HepG2 (cell line): ENCODE results near the gene GRB10.

ENCODE experiments used
- CEBPB ChIP-seq: IDR thresholded peaks from 2 replicates; pipeline ENCODE4 v1.6.1; 2011; ENCODE audit warnings: low read depth, low read length, improper control_type of control experiment, borderline replicate concordance
- JUND ChIP-seq: sonication (generic); formaldehyde crosslinking; IDR thresholded peaks from 2 replicates; pipeline ENCODE4 v1.8.0; 2022; ENCODE audit warnings: mild to moderate bottlenecking, missing genetic modification reagents
- NPAS2 ChIP-seq: sonication (generic); formaldehyde crosslinking; IDR thresholded peaks from 2 replicates; pipeline ENCODE4 v1.8.0; 2022; ENCODE audit warnings: mild to moderate bottlenecking, missing genetic modification reagents, borderline replicate concordance
- RELA ChIP-seq: sonication (generic); formaldehyde crosslinking; IDR thresholded peaks from 2 replicates; pipeline ENCODE4 v1.4.0; 2020; ENCODE audit warnings: missing genetic modification reagents
- SKI ChIP-seq: fragments of 450-650 bp; IDR thresholded peaks from one replicate; pipeline ENCODE4 v1.6.1; 2018; ENCODE audit warnings: mild to moderate bottlenecking; ENCODE audit not compliant: partially characterized antibody
- STAT6 ChIP-seq: sonication (generic); formaldehyde crosslinking; IDR thresholded peaks from 2 replicates; pipeline ENCODE4 v1.4.0; 2020; ENCODE audit warnings: missing genetic modification reagents, mild to moderate bottlenecking, borderline replicate concordance
- TOE1 ChIP-seq: sonication (generic); formaldehyde crosslinking; IDR thresholded peaks from 2 replicates; pipeline ENCODE4 v1.4.0; 2020; ENCODE audit warnings: mild to moderate bottlenecking, missing genetic modification reagents
- USF2 ChIP-seq, 2 experiments: sonication (generic) in 1 of 2; formaldehyde crosslinking in 1 of 2; IDR thresholded peaks; 2 replicates each; pipeline versions ENCODE4 v1.5.1 to v1.6.1; 2011 to 2020; ENCODE audit warnings: borderline replicate concordance in 1 of 2, low read depth in 1 of 2, low read length in 1 of 2, mild to moderate bottlenecking in 1 of 2, missing genetic modification reagents in 1 of 2, moderate library complexity in 1 of 2
- ZNF20 ChIP-seq: sonication (generic); formaldehyde crosslinking; IDR thresholded peaks from 2 replicates; pipeline ENCODE4 v1.4.0; 2020; ENCODE audit warnings: mild to moderate bottlenecking, moderate library complexity, missing genetic modification reagents
- ZNF317 ChIP-seq: sonication (generic); formaldehyde crosslinking; IDR thresholded peaks from 2 replicates; pipeline ENCODE4 v1.5.0; 2020; ENCODE audit warnings: mild to moderate bottlenecking, missing genetic modification reagents
- TF ChIP-seq, protein P1 (sequence below): sonication (generic); formaldehyde crosslinking; IDR thresholded peaks from 2 replicates; pipeline ENCODE4 v1.4.0; 2020; ENCODE audit warnings: missing genetic modification reagents

DNA sequence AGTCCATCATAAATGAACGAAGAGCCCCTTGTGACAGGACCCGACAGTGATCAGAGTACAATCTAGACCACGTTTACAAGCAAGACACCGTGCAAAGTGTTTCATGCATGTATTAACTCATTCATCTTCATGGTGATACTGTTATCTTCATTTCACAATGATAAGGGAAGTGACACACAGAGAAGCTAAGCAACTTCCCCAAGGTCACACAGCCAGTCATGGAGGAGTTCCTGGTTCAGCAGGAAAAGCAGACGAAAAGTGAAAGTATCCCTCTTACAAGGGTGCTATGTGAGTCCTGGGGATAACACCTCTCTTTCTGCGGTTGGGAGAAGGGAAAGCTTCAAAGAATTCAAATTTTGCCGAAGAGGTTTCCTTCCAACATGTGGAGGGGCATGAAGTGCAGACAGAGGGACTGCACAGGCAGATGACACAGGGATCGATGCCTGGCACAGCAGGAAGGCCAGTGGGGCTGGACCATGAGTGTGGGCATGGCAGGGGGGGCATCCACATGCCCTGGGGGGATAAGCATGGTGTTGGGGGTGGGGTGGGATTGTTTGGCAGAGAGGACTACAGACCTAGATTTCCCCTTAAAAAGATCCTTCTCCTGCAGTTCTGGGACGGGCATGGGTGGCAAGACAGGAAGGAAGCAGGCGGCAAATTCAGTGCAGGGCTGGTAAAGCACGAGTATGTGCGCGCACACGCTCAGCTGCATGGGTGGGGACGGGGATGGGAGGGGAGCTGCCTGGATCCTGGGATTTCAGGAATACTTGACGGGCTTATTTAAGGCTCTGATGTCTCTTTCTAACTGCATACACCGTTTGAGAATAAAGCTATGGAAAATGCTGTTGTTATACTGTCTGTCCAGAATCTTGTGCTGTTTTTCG, 184.0 kb downstream of the GRB10 start:
- no peak for TF ChIP-seq RELA (CRISPR knock-in tag)
- TF ChIP-seq USF2 (IDR thresholded peaks at IDR 0.05; ENCODE audit: low read depth, low read length), result no peak
- no peak for TF ChIP-seq USF2 (CRISPR knock-in tag; IDR thresholded peaks at IDR 0.05; ENCODE audit: borderline replicate concordance)
- TF ChIP-seq JUND (CRISPR knock-in tag), result no peak
- TF ChIP-seq, protein P1, sequence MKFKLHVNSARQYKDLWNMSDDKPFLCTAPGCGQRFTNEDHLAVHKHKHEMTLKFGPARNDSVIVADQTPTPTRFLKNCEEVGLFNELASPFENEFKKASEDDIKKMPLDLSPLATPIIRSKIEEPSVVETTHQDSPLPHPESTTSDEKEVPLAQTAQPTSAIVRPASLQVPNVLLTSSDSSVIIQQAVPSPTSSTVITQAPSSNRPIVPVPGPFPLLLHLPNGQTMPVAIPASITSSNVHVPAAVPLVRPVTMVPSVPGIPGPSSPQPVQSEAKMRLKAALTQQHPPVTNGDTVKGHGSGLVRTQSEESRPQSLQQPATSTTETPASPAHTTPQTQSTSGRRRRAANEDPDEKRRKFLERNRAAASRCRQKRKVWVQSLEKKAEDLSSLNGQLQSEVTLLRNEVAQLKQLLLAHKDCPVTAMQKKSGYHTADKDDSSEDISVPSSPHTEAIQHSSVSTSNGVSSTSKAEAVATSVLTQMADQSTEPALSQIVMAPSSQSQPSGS (CRISPR knock-in tag), result no peak
- TF ChIP-seq STAT6 (CRISPR knock-in tag), result no peak
- TF ChIP-seq NPAS2, result no peak
- TF ChIP-seq ZNF317 (CRISPR knock-in tag), result no peak
- no peak for TF ChIP-seq ZNF20 (CRISPR knock-in tag)
- no peak for TF ChIP-seq CEBPB
- no peak for TF ChIP-seq SKI
- no peak for TF ChIP-seq TOE1 (CRISPR knock-in tag)
